Fibroblast of upper back skin (primary cell): ENCODE data around the gene HINT2.

Source experiments
- DNase-seq: peaks from one replicate; pipeline ENCODE4 v3.0.0-alpha.2; 2013

The HINT2 gene

DNA sequence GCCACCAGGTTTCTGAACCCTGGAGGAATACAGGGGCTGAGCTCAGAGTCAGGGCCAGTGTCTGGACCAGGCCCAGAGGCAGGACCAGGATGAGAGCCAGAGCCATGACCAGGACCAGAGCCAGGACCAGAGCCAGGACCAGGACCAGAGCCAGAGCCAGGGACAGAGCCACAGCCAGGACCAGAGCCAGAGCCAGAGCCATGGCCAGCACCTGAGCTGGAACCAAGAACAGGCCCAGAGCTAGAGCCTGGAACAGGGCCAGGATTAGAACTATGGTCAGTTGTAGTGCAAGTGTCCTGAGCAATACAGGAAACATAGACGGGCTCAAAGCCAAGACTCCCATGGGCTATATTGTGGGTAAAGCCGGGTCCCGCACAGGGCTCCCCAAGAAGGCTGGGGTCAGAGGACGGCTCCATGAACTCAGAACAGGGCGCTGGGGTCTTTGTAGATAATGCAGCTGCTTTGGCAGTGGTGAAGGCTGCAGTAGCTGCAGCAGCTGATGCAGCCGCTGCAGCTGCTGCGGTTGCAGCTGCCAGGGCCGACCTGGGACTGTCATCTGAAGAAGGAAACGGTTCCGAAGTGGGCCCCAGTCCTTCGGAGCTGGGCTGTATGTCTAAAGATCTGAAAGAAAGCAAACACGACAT, 3.3 kb downstream of the HINT2 start:
- DNase-seq = no peak

DNA sequence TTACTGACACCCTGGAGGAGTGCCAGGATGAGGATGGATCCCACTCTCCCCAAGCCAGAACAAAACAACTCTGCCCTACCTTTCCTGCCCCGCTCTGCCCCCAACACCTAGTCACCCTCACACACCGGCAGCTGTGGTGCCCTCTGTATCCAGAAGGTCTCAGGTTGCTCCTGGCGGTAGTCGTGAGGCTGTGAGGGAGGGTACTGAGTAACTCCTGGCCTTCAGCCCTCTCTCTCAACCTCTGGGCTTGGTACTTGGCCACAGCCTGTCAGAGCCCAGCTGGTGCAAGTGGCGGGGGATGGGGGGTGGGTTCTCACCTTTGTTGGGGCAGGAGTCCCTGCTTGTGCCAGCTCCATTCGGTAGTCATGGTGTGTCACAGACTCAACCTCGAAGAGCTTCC, 4.7 kb downstream of the HINT2 start:
- no peak for DNase-seq

DNA sequence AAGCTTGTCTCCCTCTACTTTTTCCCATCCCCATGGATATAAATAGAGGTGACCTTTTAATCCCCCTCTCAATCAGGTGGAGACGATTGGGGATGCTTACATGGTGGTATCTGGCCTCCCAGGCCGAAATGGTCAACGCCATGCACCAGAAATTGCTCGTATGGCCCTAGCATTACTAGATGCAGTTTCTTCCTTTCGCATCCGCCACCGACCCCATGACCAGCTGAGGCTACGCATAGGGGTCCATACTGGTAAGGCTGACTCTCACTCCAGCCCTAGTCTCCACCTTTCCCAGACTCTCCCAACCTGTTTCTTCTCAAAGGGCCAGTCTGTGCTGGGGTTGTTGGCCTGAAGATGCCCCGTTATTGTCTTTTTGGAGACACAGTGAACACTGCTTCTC, 6.4 kb downstream of the HINT2 start:
- no peak for DNase-seq

DNA sequence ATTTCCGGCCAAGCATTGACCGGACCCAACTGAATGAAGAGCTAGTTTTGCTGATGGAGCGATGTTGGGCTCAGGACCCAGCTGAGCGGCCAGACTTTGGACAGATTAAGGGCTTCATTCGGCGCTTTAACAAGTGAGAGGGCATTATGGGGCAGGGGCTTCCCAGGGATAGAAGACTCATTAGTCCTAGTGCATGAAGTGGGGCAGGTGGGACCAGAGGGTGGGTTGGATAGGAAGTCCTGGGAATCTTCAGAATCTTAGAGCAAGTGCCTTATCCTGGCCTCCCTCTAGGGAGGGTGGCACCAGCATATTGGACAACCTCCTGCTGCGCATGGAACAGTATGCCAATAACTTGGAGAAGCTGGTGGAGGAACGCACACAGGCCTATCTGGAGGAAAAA, 8.7 kb downstream of the HINT2 start:
- DNase-seq = no peak

DNA sequence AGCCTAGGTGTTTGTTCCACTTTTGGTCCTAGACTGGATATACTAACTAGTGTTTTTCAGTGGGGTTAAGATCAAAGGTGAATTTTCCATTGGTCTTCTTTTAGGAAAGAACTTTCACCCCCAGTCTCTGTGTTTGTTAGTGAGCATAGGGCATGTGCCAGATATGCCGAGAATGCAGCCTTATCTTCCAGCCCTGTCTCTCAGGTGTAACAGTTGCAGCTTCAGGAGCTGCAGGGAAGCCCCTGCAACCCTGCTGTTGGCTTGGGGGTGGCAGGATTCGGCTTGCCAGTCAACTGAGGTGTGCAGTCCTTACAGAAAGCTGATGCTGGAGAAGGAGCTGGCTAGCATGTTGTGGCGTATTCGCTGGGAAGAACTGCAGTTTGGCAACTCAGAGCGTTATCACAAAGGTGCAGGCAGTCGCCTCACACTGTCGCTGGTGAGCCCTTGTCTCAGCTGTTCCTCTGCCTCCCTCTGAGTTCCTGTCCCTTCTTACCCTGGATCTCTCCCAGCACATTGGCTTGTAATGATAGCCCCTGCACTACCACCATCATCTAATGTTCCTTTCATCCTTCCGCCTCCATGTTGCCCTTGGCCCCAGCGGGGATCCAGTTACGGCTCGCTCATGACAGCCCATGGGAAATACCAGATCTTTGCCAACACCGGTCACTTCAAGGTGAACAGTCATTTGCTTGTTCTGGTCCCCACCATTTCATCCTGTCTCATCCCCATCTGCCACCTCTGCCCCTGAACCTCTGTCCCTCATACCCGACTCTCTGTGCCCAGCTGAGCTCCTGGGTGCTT, 13.3 kb downstream of the HINT2 start:
- no peak for DNase-seq

DNA sequence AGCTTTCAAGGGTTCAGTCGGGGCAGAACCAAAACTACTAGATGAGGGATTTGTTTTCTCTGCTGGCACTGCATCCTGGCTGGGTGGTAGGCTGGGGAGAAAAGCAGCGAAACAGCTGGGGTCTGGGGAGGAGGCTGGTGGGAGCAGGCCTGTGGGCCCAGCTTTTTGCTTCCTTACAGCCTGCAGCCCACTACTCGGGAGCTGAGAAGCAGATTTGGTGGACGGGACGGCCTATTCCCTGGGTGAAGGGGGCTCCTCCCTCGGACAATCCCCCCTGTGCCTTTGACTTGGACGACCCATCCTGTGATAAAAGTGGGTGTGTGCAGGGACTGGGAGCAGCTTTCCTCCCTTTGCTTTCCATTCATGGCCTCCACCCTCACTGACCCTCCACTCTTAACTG, 14.3 kb downstream of the HINT2 start:
- no peak for DNase-seq

DNA sequence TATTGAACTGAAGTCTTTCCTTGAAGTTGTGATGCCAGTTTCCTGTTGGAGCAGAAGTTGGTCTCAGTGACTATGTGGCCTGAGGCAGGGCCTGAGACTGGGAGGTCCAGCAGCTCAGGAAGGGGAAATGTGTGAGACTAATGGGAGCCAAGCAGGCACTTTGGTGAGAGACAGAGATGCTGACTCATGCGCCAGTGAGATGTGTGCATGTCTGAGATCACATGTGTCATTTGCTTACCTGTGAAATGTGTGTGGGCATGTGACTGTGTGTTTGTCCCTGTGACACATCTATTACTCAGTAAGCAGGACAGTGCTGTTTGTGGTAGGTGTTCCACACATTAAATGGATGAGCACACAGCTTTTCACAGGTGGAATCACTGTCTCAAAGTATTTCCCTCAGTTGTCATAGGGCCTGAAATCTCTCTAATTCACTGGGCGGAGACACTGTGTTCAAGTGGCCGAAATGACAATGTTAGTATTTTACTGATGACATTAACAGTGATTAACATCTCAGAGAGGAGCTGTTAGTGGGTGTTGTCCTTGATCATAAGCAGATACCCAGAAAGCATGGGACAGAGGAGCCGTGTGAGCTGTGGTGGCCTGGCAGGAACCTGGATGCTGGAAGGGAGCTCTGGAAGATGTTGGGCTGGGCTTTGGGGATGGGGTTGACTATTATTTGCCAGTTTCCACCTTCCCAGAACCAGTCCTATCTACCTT, 16.0 kb downstream of the HINT2 start:
- peak; percentile 32 for DNase-seq

DNA sequence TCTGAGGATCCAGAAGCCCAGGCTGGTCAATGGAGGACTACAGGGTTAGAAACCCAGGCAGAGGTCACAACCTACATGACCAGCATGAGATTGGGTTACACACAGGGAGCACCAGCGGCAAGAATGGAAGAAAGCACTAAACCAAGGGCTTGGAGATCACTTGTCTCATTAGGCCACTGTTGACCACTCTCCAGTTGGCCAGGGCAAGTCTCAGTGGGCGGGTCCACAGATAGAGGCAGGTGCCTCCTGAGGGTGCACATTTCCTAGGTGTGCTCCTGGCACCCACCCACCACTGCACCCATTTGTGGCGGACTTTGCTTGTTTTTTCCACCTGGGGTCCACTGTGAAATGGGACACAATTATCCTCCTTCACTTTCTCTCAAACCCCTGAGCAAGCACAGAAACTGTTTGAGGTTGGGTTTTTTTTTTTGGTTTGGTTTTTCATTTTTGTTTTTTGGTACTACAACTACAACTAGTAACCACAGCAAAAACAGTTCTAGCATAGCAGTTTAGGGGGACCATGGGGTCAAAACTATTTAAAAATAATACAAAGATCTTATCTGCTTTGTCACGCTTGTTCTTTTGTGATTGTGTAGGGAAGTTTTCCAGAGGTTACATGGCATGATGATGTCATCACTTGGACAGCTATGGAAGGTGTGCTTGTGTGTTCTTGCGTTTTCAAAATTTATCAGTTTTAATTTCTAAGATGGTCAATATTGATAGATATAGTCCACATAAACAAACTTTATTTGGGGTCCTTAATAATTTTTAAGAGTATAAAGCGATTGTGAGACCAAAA, 17.3 kb downstream of the HINT2 start:
- no peak for DNase-seq

DNA sequence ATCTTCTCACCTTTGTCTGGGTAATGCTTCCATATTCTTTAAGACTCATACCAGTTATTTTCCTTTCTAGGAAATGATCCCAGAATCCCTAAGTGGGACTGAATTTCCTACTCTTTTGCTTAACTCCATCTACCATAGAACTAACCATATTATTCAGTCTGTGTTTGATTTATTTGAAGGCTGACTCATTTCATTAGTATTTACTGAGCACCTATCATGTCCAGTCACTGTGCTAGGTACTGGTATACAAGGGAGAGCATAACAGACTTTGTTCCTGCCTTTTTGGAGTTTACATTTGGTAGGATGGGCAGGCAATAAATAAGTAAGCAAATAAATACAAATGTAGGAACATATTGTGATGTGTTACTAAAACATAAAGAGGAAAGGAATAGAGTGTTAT, 19.1 kb downstream of the HINT2 start:
- DNase-seq = peak; percentile 25

DNA sequence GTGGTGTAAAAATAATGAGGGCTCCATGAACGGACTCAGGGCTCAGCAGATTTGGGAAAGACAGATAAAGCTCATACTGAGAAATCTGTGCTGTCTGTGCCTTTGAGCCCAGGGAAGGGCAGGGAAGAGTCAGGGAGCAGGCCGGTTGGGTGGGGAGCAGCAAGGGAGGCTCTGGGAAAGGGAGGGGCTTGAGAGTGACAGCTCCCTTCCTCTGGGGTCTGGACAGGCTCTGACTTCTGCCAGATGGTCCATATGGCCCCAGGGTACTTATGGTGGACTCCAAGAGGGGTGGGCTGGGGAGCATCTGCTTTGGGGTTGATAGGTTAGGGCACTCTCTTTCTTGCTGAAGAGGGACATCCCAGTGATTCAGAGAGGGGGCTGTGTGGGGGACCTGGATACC, 21.4 kb downstream of the HINT2 start:
- DNase-seq = no peak

DNA sequence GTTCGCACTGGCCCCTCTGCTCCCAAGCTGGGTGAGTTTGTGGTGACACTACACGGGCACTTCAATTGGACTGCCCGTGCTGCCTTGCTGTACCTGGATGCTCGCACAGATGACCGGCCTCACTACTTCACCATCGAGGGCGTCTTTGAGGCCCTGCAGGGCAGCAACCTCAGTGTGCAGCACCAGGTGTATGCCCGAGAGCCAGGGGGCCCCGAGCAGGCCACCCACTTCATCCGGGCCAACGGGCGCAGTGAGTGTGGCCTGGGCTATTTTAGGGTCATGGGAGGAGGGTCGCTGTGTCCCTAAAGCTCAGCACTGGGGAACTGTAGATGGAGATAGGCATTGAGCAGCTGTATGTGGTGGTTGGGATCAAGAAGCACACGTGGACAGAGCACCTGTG, 22.0 kb downstream of the HINT2 start:
- no peak for DNase-seq

DNA sequence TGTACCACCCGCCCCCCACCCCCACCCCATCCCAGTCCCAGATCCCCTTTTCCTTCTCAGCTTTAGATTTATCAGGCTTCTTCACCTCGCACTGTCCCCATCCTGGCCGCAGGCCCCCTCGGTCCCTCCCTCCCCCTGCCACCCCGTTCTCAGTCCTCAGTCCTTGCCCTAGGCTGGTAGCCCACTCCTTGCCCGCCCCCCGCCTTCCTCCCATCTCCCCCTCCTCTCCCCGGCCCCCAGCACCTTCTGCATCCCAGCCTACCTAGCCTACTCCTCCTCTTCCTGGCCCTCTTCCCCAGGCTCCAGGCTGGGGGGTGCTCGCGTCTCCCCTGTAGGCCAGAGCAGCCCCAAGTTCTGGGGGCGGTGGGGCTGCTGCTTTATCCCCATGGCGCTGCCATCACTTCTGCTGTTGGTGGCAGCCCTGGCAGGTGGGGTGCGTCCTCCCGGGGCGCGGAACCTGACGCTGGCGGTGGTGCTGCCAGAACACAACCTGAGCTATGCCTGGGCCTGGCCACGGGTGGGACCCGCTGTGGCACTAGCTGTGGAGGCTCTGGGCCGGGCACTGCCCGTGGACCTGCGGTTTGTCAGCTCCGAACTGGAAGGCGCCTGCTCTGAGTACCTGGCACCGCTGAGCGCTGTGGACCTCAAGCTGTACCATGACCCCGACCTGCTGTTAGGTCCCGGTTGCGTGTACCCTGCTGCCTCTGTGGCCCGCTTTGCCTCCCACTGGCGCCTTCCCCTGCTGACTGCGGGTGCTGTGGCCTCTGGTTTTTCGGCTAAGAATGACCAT, 22.6 kb downstream of the HINT2 start:
- DNase-seq = no peak

DNA sequence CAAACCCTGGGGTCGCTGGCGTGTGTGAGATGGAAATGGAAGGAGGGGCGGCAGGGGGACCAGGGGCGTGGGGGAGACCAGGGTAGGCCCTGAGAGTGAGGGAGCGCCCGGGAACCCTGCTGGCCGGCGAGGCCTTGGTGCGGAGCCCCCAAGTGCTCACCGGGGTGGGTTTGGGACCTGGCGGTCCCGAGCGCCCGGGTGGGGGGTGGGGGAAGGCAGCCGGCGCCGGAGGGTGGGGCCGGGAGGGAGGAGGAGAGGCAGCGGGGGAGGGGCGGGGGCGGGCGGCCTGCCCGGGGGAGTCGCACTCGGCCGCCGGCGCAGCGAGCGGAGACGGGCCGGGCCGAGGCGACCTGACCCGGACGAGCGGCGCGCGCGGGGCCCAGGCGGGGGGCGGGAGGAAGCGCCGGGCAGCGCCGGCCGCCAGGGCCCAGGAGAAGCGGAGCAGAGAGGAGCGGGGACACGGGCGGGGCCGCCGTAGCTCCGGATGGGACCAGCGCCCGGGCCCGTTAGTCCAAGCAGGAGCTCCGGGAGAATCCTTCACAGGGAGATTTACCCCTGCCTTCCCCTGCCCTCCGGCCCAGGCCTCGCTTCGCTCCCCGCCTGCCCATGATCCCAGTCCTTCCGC, 23.4 kb downstream of the HINT2 start, which contains the start of gene NPR2:
Gene NPR2, plus strand, starts transcription at position 295 of the 625 bp plus-strand sequence. CDS start 818 bp downstream, outside the sequence.
- peak; percentile 31 for DNase-seq

DNA sequence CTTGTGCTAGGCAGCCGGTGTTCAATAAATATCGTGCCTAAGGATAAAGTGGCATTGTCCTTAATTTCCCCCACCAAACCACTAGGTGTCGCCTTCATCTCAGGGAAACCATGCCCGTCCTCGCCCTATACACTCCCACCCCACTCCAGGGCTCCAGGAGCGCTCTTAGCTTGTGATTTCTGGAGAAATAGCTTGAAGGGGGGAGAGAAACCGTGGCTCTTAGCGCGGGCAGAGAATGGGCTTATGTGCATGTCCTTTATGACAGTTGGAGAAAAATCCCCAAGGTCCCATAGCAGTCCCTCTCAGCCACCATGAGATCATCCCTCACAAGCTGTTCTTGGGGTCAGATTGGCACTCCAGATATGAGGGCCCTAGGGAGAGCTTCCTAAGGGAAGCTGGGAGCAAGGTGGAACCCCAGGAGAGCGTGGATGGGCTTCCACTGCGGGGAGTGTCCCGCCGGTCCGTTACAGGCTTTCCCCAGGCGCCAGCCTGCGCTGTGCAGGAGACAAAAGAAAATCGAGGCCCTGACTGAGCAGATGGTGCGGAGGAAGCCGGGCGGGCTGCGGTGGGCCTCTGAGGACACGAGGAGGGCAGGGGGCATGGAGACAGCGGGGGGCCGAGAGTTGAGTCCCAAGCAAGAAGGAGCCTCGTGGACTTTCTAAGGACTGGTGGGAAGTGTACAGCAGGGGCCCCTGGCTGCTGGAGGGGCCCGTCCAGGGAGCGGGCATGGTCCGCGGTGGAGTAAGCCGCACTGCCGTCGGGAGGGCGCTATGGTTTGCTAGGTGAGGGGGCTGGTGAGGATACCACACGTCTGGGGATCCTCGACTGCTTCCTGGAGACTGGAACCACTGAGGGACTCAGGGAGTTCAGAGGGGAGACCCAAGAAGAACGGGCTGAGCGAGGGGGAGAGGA, 24.2 kb downstream of the HINT2 start:
- DNase-seq = peak; percentile 89

DNA sequence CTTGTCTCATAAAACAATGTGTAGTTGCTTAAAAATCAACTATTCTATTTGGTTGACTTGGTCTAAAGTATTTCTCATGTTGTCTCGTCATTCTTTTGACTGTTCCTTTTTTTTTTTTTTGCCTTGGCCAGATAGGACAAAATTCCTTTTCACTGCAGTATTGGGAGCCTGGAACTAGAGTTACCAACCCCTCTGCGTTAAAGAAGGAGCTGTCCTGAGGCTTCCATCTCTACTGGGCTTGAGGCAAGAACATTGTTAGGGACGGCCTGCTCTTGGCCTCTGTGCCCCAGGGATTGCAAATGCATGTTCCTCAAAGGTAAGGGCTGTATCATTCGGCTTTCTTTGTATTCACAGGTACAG, 24.8 kb downstream of the HINT2 start:
- no peak for DNase-seq

DNA sequence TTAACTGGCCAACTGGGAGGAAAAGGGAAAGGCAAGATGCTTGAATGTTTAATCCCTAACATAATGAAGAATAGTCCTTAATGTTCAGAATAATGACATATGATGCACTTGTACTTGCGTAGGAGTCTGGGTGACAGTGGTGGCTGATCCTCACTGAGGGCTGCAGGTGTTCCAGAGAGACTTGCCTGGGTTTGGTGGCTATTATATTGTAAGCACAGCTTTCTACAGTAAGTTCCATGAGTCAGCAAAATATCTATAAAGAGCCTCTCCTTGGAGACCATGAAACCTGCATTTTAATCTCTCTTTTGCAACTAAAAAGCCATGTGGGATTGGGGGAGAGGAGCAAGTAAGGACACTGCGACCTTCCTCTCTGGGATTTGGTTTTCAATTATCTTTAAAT, 25.3 kb downstream of the HINT2 start:
- DNase-seq = no peak

DNA sequence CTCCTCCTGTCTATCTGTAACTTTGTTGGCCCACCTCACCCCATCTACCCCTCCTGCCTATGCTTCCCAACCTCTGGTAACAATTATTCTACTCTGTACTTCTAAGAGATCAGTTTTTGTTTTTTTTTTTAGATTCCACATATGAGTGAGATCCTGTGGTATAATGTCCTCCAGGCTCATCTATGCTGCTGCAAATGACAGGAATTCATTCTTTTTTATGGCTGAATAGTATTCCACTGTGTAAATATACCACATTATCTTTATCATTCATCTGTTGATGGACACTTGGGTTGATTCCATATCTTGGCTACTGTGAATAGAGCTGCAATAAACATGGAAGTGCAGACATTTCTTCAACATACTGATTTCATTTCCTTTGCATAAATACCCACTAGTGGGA, 31.4 kb downstream of the HINT2 start:
- no peak for DNase-seq

DNA sequence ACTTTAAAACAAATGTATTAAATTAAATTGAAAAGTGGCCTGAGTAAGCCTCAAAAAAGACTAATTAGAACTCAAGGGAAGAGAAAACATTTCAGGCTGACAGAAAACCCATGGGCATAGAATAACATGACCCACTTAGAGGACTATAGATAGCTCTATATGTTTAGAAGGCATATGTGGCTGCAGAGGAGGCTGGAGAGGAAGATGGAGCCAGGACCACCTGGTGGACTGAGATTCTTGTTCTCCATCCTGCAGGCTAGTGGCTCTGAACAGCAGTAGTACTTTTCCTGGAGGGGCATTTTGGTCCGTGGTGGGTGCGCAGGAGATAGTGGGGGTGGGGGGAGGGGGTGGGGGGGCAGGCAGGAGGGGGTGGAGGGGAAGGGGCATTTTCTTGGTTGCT, 33.8 kb downstream of the HINT2 start:
- DNase-seq = no peak

DNA sequence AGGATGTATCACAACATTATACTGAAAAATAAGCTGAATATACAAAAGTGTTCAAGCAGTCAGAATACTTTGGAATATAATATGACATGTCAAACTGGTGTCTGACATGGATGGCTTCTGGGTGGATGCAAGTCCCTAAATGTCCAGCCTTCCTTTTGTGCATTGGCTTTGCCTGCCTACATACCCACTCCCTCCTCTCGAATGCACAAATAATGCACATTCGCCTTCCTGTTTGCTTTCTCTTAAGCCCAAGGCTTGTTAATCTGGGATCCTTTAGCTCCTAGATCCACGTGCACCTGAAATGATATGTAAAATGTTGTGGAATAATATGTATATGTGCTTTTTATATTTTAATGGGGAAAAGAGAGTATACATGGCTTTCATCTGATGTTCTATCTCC, 36.3 kb downstream of the HINT2 start:
- no peak for DNase-seq

DNA sequence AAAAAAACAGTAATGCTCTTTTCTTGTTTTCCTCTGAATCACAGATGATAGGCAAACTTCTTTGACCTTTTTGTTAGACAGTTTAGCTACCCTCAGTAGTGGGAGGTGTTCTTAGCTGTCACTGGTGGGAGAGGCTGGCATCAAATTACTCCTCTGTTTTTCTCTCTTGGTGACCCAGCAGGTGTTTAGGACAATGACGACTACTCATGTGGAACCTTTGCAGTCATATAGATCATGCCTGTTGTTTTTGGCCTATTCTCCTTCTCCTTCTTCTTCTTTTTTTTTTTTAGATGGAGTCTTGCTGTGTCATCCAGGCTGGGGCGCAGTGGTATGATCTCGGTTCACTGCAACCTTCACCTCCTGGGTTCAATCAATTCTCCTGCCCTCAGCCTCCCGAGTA, 38.8 kb downstream of the HINT2 start:
- DNase-seq = no peak
